Activated effector memory CD4-positive, alpha-beta T cell treated with anti-CD3 and anti-CD28 coated beads, Interleukin-2, amount 50 U/mL, for 16 hours (primary cell): ENCODE data around the gene PLB1.

Experiments used
- DNase-seq: peaks from one replicate; pipeline ENCODE4 v3.0.0-alpha.2; 2020

PLB1 gene

GRCh38 chr2:28505361-28505760, 9.5 kb downstream of the PLB1 start:
- DNase-seq: no peak

GRCh38 chr2:28506112-28506910, 10.5 kb downstream of the PLB1 start:
- DNase-seq: no peak

GRCh38 chr2:28507796-28508764, 12.2 kb downstream of the PLB1 start:
- peak; percentile 68 for DNase-seq

GRCh38 chr2:28509361-28509760, 13.5 kb downstream of the PLB1 start:
- DNase-seq: no peak

- DNase-seq: no peak
Measured at GRCh38 chr2:28510184-28510583, 14.3 kb downstream of the PLB1 start.

GRCh38 chr2:28511871-28512606, 16.2 kb downstream of the PLB1 start:
- no peak for DNase-seq

- no peak for DNase-seq
Measured at GRCh38 chr2:28512607-28512965, 16.7 kb downstream of the PLB1 start.

- no peak for DNase-seq
Measured at GRCh38 chr2:28513097-28513496, 17.2 kb downstream of the PLB1 start.

GRCh38 chr2:28515176-28515751, 19.4 kb downstream of the PLB1 start:
- DNase-seq: no peak

GRCh38 chr2:28516430-28516829, 20.6 kb downstream of the PLB1 start:
- no peak for DNase-seq

GRCh38 chr2:28516950-28517349, 21.1 kb downstream of the PLB1 start:
- DNase-seq: no peak

- no peak for DNase-seq
Measured at GRCh38 chr2:28521663-28522062, 25.8 kb downstream of the PLB1 start.

GRCh38 chr2:28522481-28522880, 26.6 kb downstream of the PLB1 start:
- no peak for DNase-seq

GRCh38 chr2:28523902-28524301, 28.0 kb downstream of the PLB1 start:
- DNase-seq: no peak

- no peak for DNase-seq
Measured at GRCh38 chr2:28525481-28525880, 29.6 kb downstream of the PLB1 start.

- DNase-seq: no peak
Measured at GRCh38 chr2:28526527-28527132, 30.8 kb downstream of the PLB1 start.

- no peak for DNase-seq
Measured at GRCh38 chr2:28527196-28527595, 31.3 kb downstream of the PLB1 start.

GRCh38 chr2:28528206-28528605, 32.3 kb downstream of the PLB1 start:
- no peak for DNase-seq

GRCh38 chr2:28530782-28531181, 34.9 kb downstream of the PLB1 start:
- DNase-seq: no peak

- DNase-seq: no peak
Measured at GRCh38 chr2:28532399-28532798, 36.5 kb downstream of the PLB1 start.

GRCh38 chr2:28533044-28533680, 37.3 kb downstream of the PLB1 start:
- no peak for DNase-seq

GRCh38 chr2:28534817-28535216, 39.0 kb downstream of the PLB1 start:
- DNase-seq: no peak
